ELR (cell line): ENCODE results near the gene DLST.
"Not testable (repeated sequence)": the region's sequence is repeated elsewhere in the genome, so short reads cannot be mapped to it uniquely, and the experiment has no call there.

ENCODE experiments used
- DNase-seq: peaks from one replicate; pipeline ENCODE4 v3.0.0-alpha.2; 2015; ENCODE audit warnings: low read depth

The DLST gene

GRCh38 chr14:74917646-74918081, 35.9 kb downstream of the DLST start:
- DNase-seq, result no peak

- no peak for DNase-seq
Measured at GRCh38 chr14:74918380-74918779, 36.7 kb downstream of the DLST start.

GRCh38 chr14:74919421-74920165, 37.9 kb downstream of the DLST start:
- peak; percentile 53 for DNase-seq

GRCh38 chr14:74920281-74920680, 38.6 kb downstream of the DLST start:
- no peak for DNase-seq

- no peak for DNase-seq
Measured at GRCh38 chr14:74921053-74921620, 39.4 kb downstream of the DLST start.

GRCh38 chr14:74921987-74922751, 40.5 kb downstream of the DLST start:
- no peak for DNase-seq

- peak; percentile 89 for DNase-seq
Measured at GRCh38 chr14:74922752-74923401, 41.2 kb downstream of the DLST start, which contains the start of gene RPS6KL1. Gene RPS6KL1 (minus strand): TSS chr14:74923260. CDS start chr14:74921541, 1,719 bp downstream.

- no peak for DNase-seq
Measured at GRCh38 chr14:74924061-74924460, 42.3 kb downstream of the DLST start.

GRCh38 chr14:74927225-74927624, 45.5 kb downstream of the DLST start:
- DNase-seq, result no peak

GRCh38 chr14:74929242-74929641, 47.5 kb downstream of the DLST start:
- no peak for DNase-seq

- DNase-seq, result not testable (repeated sequence)
Measured at GRCh38 chr14:74931744-74932143, 50.0 kb downstream of the DLST start.

GRCh38 chr14:74932401-74932901, 50.7 kb downstream of the DLST start:
- DNase-seq, result peak; percentile 20

- not testable (repeated sequence) for DNase-seq
Measured at GRCh38 chr14:74932936-74933335, 51.2 kb downstream of the DLST start.

GRCh38 chr14:74934041-74934440, 52.3 kb downstream of the DLST start:
- no peak for DNase-seq

- DNase-seq, result no peak
Measured at GRCh38 chr14:74934476-74935359, 53.0 kb downstream of the DLST start.

- DNase-seq, result no peak
Measured at GRCh38 chr14:74935360-74935680, 53.6 kb downstream of the DLST start.

GRCh38 chr14:74936151-74936550, 54.4 kb downstream of the DLST start:
- no peak for DNase-seq

- DNase-seq, result no peak
Measured at GRCh38 chr14:74936731-74937130, 55.0 kb downstream of the DLST start.

- no peak for DNase-seq
Measured at GRCh38 chr14:74937171-74937570, 55.5 kb downstream of the DLST start.

- DNase-seq, result no peak
Measured at GRCh38 chr14:74938531-74939495, 57.1 kb downstream of the DLST start.
